GM20000 (cell line): ENCODE measurements around the gene TMEM92.

Source experiments
- DNase-seq: peaks from one replicate; pipeline ENCODE4 v3.0.0; 2012; ENCODE audit warnings: low spot score
- TF ChIP-seq, protein P1 (sequence below): IDR thresholded peaks from 2 replicates; pipeline ENCODE4 v1.5.1; 2012; ENCODE audit warnings: mild to moderate bottlenecking, control low read depth; ENCODE audit errors: extremely low read depth, missing control alignments

Gene TMEM92

DNA sequence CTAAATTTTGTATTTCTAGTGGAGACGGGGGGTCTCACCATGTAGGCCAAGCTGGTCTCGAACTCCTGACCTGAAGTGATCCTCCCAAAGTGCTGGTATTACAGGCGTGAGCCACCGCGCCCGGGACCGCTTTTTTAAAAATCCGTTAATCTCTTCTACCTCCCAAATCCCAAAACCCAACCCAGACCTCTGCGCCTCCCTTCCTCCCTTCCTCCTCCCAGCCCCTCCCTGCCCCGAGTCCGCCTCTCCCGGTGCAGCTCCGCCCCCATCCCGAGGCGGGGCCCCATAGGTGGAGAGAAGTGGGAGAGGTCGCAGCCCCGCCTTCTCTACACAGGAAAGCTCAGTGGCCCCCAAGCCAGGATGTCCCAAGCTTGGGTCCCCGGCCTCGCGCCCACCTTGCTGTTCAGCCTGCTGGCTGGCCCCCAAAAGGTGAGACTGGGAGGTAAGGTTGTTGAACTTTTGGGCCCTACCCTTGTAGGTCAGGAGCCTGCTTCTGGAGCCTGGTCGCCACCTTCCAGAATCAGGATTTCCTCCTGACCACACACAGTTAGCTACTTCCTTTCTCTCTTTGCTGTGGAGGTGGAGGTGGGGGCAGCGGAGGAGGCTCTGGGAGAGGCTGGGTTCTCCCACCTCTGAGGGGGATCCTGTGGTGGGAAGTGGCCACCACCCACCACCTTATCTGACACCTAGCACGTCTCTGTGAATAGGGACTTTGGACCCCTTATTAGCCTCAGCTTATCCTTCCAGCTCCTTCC lies at the start of gene TMEM92:
TMEM92 (plus strand) TSS at position 325 of the 755 bp plus-strand sequence; CDS start at position 361, 36 bp downstream.
- DNase-seq, result no peak
- TF ChIP-seq, protein P1, sequence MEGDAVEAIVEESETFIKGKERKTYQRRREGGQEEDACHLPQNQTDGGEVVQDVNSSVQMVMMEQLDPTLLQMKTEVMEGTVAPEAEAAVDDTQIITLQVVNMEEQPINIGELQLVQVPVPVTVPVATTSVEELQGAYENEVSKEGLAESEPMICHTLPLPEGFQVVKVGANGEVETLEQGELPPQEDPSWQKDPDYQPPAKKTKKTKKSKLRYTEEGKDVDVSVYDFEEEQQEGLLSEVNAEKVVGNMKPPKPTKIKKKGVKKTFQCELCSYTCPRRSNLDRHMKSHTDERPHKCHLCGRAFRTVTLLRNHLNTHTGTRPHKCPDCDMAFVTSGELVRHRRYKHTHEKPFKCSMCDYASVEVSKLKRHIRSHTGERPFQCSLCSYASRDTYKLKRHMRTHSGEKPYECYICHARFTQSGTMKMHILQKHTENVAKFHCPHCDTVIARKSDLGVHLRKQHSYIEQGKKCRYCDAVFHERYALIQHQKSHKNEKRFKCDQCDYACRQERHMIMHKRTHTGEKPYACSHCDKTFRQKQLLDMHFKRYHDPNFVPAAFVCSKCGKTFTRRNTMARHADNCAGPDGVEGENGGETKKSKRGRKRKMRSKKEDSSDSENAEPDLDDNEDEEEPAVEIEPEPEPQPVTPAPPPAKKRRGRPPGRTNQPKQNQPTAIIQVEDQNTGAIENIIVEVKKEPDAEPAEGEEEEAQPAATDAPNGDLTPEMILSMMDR, result no peak

DNA sequence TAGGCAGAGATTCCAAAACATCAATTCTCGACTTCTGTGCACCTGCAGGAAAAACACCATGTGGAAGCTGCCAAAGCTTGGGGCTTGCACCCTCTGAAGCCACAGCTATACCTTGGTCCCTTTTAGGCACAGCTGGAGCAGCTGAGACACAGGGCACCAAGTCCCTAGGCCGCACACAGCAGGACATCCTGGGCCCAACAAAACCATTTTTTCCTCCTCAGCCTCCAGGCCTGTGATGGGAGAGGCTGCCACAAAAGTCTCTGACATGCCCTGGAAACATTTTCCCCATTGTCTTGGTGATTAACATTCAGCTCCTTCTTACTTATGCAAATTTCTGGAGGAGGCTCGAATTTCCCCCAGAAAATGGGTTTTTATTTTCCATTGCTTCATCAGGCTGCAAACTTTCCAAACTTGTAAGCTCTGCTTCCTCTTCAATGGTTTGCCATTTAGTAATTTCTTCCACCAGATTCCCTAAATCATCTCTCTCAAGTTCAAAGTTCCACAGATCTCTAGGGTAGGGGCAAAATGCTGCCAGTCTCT lies 48.5 kb upstream of the TMEM92 start:
- DNase-seq, result no peak
- TF ChIP-seq, protein P1, result no peak

DNA sequence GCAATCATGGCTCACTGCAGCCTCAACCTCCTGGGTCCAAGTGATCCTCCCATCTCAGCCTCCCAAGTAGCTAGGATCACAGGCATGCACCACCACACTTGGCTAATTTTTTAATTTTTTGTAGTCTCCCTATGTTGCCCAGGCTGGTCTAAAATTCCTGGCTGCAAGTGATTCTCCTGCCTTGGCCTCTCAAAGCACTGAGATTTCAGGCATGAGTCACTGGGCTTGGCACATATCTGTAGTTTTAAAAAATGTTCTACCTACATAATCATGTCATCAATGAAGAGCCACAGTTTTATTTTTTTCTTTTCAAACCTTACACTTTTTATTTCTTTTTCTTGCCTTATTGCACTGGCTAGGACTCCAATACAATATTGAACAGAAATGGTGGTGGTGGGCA lies 39.7 kb upstream of the TMEM92 start:
- DNase-seq, result no peak
- TF ChIP-seq, protein P1, result no peak

DNA sequence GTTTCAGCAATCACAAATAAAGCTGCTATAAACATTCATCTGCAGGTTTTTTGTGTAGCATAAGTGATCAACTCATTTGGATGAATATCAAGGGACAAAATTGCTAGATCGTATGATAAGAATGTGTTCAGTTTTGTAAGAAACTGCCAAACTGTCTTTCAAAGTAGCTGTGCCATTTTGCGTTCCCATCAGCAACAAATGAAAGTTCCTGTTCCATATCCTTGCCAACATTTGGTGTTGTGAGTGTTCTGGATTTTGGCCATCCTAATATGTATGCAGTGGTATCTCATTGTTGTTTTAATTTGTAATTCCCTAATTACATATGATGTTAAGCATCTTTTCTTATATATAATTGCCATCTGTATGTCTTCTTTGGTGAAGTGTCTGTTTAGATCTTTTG lies 36.4 kb upstream of the TMEM92 start:
- DNase-seq, result no peak
- TF ChIP-seq, protein P1, result no peak

DNA sequence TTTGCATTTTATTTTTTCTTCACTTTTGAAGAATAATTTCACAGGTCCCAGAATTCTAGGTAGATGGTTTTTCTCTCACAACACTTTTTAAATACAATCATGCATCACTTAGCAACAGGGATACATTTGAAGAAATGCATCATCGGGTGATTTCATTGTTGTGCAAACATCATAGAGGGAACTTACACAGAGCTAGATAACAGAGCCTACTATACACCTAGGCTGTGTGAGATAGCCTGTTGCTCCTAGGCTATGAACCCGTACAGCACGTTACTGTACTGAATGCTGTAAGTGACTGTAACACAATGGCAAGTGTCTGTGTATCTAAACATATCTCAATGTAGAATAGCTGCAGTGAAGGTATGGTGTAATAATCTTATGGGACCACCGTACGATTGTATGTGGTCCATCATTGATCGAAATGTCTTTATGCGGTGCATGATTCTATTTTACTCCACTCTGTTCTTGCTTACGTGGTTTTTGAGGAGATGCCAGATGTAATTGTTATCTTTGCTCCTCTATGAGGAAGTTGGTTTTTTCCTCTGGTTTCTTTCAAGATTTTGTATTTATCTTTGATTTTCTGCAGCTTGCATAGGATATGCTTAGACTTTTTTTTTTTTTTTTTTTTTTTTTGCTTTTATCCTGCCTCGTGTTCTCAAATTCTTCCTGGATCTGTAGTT lies 35.5 kb upstream of the TMEM92 start:
- DNase-seq, result no peak
- TF ChIP-seq, protein P1, result no peak

DNA sequence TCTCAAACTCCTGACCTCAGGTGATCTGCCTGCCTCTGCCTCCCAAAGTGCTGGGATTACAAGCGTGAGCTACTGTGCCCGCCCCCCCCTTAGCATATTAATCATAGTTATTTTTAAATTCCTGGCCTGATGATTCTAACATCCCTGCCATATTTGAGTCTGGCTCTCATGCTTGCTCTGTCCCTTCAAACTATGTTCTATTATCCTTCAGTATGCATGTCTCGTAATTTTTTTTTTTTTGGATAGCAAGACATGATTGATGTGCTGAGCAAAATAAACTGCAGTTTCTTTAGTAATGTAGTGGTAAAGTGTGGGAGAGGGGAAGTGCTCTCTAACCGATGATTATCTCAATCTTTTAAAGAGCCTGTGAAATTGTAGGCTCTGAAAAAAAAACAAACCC lies 34.3 kb upstream of the TMEM92 start:
- DNase-seq, result no peak
- TF ChIP-seq, protein P1, result no peak

DNA sequence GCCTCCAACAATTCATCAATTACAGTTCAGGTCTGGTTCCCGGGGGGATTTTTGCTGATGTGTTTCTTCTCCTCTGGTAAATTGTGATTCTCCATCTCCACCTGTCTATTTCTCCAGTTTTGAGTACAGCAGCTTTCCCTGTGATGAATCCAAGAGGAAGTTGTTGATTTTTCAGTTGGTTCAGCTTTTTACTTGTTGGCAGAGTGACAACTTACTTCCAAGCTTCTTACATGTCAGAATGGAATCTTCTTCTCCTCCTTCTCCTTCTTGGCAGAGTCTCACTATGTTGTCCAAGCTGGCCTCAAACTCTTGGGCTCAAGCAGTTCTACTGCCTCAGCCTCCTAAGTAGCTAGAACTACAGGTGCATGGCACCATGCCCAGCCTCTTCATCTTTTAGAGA lies 33.4 kb upstream of the TMEM92 start:
- DNase-seq, result no peak
- TF ChIP-seq, protein P1, result no peak
